BJ (cell line): ENCODE measurements around the gene CLIC5. TPM values are rescaled to one million over a fixed set of nuclear protein-coding genes. Genes with fewer than 3 reads are reported as not detected.

Experiments
- CTCF ChIA-PET: fragments of 350-600 bp; formaldehyde crosslinking; extraction: SDS; loops from one replicate; lab custom pipeline; 2021; ENCODE audit warnings: antibody characterized with exemption, inconsistent platforms; lab: Yijun Ruan, JAX
- POLR2A ChIA-PET: fragments of 300-600 bp; sonication (Branson Sonifier 250); formaldehyde crosslinking; extraction: SDS; loops from one replicate; lab custom pipeline; 2021; ENCODE audit warnings: antibody characterized with exemption; lab: Charles Lee
- DNase-seq: peaks from one replicate; pipeline ENCODE4 v3.0.0-alpha.2; 2011; ENCODE audit warnings: low read depth
- H3K27me3 ChIP-seq: 2 replicates; pipeline ENCODE4 v1.6.0; 2011; ENCODE audit warnings: low read length; ENCODE audit not compliant: control insufficient read depth, insufficient read depth
- H3K36me3 ChIP-seq: 2 replicates; pipeline ENCODE4 v1.5.1; 2011; ENCODE audit warnings: low read length; ENCODE audit not compliant: control insufficient read depth, insufficient read depth
- H3K4me3 ChIP-seq: 2 replicates; pipeline ENCODE4 v1.5.1; 2011; ENCODE audit warnings: low read depth, mild to moderate bottlenecking, control low read depth, low read length
- polyA plus RNA-seq: library from polyadenylated mRNA; depleted of rRNA; stranded (reverse); fragments of >200 nt; gene quantifications from 2 replicates; pipeline ENCODE4 v1.2.3, GENCODE V29; 2011
- TF ChIP-seq, protein P1 (sequence below): IDR thresholded peaks from 2 replicates; pipeline ENCODE4 v1.5.1; 2011; ENCODE audit warnings: low read depth, mild to moderate bottlenecking, control low read depth, inconsistent platforms, low read length, moderate library complexity; ENCODE audit not compliant: insufficient read depth

Gene CLIC5
- polyA plus RNA-seq, 1 experiment: not detected

DNA sequence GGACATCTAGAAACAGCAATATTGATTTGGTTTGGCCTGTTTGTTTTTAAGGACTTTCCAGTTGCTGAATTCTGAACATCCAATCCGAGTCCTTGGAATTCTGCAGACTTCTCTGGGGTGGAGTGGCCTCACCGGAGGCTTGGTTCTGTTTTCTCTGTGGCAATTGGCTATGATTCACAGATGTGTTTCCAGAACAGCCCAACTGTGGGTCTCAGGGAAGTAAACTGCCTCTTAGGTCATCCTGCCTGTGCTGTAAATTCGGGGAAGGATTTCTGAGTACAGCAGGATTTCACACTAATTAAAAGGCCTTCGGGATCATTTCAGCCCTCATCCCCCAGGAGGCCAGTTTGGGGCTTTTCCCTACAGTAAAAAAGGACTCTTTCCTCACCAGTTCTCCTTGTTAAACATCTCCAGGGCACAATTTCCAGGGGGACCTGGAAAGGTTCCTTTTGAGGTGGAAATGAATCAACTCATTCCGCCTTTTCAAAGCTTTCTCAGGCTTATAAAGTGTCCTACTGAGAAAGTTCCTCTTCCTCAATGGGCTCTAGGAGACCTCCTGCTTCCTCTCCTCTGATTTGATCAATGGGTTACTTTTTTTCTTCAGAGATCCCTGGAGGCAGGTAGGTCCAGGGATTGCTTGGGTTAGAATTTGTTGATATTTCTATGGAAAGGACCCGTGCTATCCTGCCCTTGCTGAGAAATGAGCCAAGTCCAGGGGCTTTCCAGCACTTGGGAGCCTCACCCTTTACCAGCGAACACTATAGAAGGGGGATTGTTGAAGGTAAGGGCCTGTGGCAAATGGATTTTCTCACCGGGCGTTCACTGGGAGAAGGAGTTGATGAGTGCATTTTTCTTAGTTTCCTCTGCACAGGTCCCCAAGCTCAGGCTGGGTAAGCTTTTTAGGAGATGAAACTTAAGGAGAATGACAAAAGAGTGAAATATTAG, 114.6 kb downstream of the CLIC5 start:
- DNase-seq: no peak
- ChIA-PET CTCF (interaction anchor here (0.7 to 1.6 kb wide), 4 partner anchors 21 to 181 kb away, joined by 3 to 5 read pairs (median 4); no protein-coding TSS in a partner anchor), POLR2A (no interaction called here)
- no peaks in the 10 kb centered on the region for H3K27me3 ChIP-seq
- no peak overlapping the region for H3K4me3 ChIP-seq
- no peaks in the 10 kb centered on the region for H3K36me3 ChIP-seq
- TF ChIP-seq, protein P1, sequence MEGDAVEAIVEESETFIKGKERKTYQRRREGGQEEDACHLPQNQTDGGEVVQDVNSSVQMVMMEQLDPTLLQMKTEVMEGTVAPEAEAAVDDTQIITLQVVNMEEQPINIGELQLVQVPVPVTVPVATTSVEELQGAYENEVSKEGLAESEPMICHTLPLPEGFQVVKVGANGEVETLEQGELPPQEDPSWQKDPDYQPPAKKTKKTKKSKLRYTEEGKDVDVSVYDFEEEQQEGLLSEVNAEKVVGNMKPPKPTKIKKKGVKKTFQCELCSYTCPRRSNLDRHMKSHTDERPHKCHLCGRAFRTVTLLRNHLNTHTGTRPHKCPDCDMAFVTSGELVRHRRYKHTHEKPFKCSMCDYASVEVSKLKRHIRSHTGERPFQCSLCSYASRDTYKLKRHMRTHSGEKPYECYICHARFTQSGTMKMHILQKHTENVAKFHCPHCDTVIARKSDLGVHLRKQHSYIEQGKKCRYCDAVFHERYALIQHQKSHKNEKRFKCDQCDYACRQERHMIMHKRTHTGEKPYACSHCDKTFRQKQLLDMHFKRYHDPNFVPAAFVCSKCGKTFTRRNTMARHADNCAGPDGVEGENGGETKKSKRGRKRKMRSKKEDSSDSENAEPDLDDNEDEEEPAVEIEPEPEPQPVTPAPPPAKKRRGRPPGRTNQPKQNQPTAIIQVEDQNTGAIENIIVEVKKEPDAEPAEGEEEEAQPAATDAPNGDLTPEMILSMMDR: no peak

DNA sequence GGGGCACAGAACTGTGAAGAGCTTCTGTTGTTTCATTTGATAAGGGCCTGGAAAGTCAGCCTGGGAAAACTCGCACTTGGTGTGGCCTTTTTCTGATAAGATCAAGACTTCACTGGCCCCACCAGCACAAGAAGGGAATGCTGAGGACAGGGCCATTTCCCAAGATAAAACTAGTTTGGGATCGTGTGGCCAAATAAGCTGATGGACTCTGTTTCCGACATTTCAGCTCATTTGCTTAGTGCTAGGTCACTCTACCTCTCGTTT, 116.0 kb downstream of the CLIC5 start:
- ChIA-PET CTCF (interaction anchor here (0.9 to 1.1 kb wide), 3 partner anchors 20 to 31 kb away, joined by 3 to 4 read pairs (median 4); no protein-coding TSS in a partner anchor), POLR2A (no interaction called here)
- DNase-seq: no peak
- no peaks in the 10 kb centered on the region for H3K27me3 ChIP-seq
- TF ChIP-seq, protein P1: no peak
- H3K4me3 ChIP-seq: no peak overlapping the region
- no peaks in the 10 kb centered on the region for H3K36me3 ChIP-seq

DNA sequence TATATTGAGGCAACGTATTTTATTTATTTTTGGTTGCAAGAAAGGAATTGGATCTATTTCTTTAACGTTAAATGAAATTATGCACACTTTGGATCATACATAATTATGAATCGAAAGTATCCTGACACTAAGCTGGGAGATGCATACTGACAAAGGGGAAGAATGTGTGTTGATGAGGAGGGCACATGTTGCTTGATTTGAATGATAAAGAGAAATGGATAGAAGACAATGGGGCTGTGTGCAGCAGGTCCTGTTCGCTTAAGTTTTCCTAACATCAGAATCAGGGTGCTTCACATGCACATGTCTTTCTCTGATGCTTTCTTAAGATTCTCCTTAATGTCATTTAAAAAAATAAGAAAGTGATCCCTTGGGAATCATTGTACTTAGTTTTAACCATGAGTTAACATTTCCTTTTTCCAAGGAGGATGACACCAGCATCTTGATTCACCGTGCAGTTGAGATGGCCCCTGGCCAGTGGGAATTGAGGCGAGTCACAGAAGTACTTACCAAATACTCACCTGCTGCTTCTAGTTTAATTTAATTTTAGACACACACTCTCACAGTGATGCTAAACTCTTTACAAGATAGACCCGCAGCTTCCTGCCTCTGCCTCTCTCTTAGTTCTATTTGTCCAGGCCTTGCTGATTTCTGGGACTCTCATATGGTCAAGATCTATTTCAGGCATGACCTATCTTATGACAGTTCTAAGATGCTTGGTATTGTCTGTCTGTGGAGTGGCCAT, 116.5 kb downstream of the CLIC5 start:
- ChIA-PET POLR2A (no interaction called here), CTCF (interaction anchor here (1.0 to 1.1 kb wide), 2 partner anchors 20 to 24 kb away, joined by 3 to 4 read pairs; no protein-coding TSS in a partner anchor)
- H3K4me3 ChIP-seq: no peak overlapping the region
- no peak for DNase-seq
- no peaks in the 10 kb centered on the region for H3K27me3 ChIP-seq
- TF ChIP-seq, protein P1: no peak
- no peaks in the 10 kb centered on the region for H3K36me3 ChIP-seq

DNA sequence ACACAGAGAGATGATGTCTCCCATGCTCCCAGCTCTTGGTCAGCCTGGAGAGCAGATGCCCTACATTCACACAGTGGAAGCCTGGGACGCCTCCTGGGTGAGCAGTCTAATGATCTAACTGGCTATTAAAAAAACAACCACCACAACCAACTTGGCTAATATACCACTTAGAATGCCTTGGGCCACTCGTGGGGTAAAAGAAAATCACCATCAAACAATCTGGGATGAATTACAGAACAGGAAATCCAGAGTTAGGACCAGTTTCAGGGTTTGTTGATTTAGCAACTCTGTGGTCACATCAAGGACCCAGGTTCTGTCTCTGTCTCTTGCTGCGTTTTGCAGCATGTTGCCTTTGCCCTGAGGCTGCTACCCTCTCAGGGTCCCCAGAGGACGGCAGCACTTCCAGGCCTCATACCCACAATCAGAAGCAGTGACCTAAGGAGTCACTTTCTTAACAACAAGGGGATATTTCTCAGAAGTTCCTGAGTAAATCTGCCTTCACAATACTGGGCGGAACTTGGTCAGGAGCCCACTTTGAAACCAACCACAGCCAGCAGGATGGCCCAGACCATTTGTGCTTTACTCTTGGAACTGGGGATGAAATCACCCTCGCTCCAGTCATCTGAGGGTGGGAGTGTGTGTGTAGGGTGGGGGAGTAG, 118.7 kb downstream of the CLIC5 start:
- H3K4me3 ChIP-seq: no peak overlapping the region
- ChIA-PET POLR2A (no interaction called here), CTCF (no interaction called here)
- H3K36me3 ChIP-seq: no peaks in the 10 kb centered on the region
- DNase-seq: peak; percentile 45
- TF ChIP-seq, protein P1: no peak
- H3K27me3 ChIP-seq: no peaks in the 10 kb centered on the region

DNA sequence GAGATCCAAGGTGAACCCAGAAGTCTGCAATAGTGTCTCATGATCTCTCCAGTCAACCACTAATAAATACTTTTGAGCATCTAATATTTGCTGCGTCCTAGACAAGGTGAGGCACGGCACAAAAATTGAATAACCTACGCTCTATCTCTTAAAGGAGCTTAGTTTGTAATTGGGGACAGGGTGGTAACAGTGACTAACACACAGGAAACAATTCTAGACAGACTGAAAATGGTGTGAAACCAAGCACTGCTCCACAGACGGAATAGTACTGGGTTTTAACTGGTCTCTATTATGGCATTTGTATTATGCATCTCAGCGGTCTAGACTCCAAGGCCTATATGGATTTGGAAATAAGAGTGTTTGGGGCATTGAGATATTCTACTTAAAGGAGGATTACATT, 120.1 kb downstream of the CLIC5 start:
- DNase-seq: no peak
- POLR2A ChIA-PET: no interaction called here
- CTCF ChIA-PET: no interaction called here
- Histone ChIP-seq H3K4me3 (no peak overlapping the region), H3K36me3 (no peaks in the 10 kb centered on the region), H3K27me3 (no peaks in the 10 kb centered on the region)
- TF ChIP-seq, protein P1: no peak
